Astrocyte of the cerebellum (primary cell): ENCODE data around the gene CGN.

Experiments
- DNase-seq: peaks from one replicate; pipeline ENCODE4 v3.0.0-alpha.2; 2011; ENCODE audit warnings: low read depth
- H3K4me3 ChIP-seq: 2 replicates; pipeline ENCODE4 v1.5.1; 2011; ENCODE audit warnings: mild to moderate bottlenecking, low read depth, low read length, moderate library complexity
- CTCF ChIP-seq: IDR thresholded peaks from 2 replicates; pipeline ENCODE4 v1.5.1; 2012; ENCODE audit warnings: low read length, low read depth, moderate library complexity, mild to moderate bottlenecking; ENCODE audit errors: missing control alignments
- in situ Hi-C: cut with HindIII; loops from 2 replicates; pipeline ENCODE4 v1.10.0; 2017; ENCODE audit warnings: low sequenced_read_pairs

Gene CGN

DNA sequence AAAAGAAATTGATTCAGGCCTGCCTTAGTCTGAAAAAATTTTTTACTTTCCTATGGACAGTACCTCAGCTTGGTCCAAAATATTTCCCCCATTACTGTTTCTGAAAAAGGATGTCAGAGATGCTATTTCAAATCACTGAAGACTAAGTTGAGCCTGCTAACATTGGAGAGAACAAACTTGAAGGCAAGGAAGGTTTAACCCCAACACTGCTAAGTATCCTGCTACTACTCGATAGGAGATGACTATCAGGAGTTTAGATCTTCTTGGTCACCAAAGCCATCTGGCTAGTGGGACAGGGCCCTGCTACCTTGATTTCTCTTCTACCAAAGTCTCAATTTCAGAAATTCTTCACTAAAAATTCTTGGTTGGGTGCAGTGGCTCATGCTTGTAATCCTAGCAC is 29.2 kb upstream of the CGN start:
- TF ChIP-seq CTCF = no peak
- H3K4me3 ChIP-seq = no peak overlapping the region
- no peak for DNase-seq
- in situ Hi-C loops = no loop called here

- in situ Hi-C loops = no loop called here
- TF ChIP-seq CTCF = no peak
- H3K4me3 ChIP-seq = no peak overlapping the region
- DNase-seq = no peak
These were observed 25.4 kb upstream of the CGN start for GRCh38 chr1:151485685-151486255.

DNA sequence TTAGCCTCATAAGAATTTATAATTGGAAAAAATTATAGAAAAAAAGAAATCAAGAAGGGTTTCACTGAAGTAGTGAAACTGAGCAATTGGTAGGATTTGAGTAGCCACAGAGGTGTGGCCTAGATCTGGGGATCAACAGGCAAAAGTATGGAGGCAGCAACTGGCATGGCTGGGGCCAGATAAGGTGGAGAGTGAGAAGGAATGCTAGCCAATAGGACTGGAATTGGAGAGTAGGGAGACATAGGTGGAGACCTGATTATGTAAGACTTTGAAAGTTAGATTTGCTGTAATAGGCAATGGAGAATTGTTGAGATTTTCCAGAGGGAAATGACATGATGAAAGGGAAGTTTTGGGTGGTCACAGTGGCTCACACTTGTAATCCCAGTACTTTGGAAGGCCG is 24.6 kb upstream of the CGN start:
- no peak overlapping the region for H3K4me3 ChIP-seq
- TF ChIP-seq CTCF = no peak
- no peak for DNase-seq
- in situ Hi-C loops = no loop called here

GRCh38 chr1:151491641-151492040 is 19.5 kb upstream of the CGN start:
- TF ChIP-seq CTCF = no peak
- in situ Hi-C loops = no loop called here
- H3K4me3 ChIP-seq = no peak overlapping the region
- DNase-seq = no peak

DNA sequence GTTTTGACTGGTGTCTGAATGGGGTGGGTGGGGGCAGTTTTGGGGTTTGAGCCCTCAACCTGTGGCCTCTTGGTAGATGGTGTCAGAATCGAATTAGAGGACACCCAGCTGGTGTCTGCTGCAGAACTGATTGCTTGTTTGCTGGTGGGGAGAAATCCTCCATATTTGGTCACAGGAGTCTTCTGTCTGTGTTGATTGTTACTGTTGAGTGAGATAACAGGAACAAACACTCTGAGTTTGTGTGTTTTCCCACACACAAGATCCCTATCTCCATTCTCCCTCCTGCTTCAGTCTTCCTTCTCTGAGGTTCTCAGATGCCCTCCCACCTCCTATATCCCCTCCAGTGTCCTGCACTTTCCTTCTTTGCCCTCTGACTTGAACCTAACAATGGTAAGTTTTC is 19.1 kb upstream of the CGN start:
- no peak for DNase-seq
- in situ Hi-C loops = no loop called here
- no peak overlapping the region for H3K4me3 ChIP-seq
- TF ChIP-seq CTCF = no peak

- DNase-seq = no peak
- no peak for TF ChIP-seq CTCF
- H3K4me3 ChIP-seq = no peak overlapping the region
- in situ Hi-C loops = no loop called here
These were observed 18.1 kb upstream of the CGN start for GRCh38 chr1:151493042-151493441.
